ENCODE measurements around the gene CHRNG.

Gene CHRNG

GRCh38 chr2:232581725-232582124 is 42.2 kb downstream of the CHRNG start:
- no peak for DNase-seq

DNA sequence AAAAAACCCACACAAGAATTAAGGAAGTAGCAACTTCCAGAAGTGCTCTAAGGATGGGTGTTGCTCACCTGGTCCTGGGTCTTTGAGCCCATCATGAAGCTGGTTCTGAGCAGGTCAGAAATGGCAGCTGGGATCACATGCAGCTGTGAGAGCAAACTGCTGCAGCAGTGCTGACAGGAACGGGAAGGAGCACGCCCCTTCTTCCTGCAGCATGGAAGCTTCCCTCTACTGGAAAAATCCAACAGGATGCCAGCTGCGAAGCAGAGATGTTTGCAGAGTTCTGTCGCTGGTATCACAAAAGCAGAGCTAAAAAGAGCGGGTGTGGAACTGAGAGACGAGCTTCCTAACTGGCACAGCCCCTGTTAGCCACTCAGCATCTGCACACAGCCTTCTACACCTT is 44.7 kb downstream of the CHRNG start:
- DNase-seq = no peak

DNA sequence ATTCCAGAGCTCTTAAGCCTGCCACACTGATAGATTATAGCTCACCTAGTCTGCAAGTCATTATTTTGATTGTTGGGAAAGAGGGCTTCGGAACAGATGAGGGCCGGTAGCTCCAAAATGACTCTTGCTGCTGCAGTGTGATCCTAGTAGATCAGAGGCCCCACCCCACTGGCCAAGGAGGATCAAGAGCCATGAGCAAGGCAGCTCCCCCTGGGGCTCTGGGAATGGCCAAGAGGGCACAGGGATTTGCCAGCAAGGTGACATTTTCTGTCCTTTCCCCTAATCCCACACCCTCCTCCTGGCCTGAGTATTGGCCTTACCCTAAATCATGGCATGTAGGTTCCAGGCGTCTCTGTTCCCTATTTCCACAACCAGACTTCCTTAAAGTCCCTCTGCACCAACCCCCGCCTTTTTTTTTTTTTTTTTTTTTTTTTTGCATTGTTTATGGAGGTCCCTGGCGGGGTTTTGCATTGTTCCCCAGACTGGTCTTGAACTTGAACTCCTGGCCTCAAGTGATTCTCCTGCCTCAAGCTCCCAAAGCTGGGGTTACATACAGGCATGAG is 47.5 kb downstream of the CHRNG start:
- no peak for DNase-seq

GRCh38 chr2:232587512-232587911 is 48.0 kb downstream of the CHRNG start:
- DNase-seq = no peak

DNA sequence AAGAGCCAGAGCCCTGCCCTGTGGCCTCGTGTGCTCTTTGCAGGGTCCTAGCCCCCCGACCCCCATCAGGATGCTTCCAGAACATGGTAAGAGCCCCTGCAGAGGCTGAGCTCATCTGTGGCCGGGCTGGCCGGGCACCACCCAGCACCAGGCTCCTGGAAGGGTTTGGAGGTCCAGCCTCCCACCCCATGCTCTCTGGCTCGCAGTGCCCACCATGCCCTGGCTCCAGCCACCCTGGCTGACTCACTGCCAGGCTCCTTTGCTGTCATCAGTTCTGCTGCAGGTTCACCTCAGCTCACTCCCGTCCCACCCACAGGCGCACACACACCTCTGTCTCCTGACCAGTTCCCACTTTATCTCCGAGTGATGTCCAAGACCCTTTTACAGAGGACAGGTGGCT is 48.5 kb downstream of the CHRNG start:
- no peak for DNase-seq

- DNase-seq = no peak
Observed at GRCh38 chr2:232588680-232589585, 49.4 kb downstream of the CHRNG start.

DNA sequence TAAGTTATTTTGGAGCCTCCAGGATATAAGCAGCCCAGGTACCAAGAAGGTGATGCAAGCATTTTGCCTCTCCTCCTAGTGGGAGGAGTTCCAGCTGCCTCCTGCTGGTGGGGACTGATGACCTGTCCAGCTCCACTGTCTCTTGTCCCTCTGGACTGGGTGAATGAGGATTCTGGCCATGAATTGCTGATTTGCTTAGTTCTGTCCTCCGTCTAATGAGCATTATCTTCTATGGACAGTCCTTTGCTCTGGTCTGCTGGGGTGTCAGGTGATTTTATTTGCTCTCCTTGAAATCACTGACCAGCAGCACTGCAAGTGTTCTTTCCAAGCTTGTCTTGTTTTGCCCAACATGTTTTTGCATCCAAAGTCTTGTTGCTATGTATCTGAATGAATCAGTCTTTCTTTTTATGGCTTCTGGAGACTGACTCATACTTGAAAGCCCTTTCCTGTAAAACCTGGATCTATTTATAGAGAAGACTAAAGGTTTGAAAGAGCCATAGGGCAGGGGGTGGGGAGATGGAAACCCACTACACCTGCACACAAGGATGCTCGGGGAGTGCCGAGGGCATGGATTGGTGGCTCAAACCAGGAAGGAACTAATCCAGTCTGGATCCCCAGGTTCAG is 53.4 kb downstream of the CHRNG start:
- DNase-seq = no peak

DNA sequence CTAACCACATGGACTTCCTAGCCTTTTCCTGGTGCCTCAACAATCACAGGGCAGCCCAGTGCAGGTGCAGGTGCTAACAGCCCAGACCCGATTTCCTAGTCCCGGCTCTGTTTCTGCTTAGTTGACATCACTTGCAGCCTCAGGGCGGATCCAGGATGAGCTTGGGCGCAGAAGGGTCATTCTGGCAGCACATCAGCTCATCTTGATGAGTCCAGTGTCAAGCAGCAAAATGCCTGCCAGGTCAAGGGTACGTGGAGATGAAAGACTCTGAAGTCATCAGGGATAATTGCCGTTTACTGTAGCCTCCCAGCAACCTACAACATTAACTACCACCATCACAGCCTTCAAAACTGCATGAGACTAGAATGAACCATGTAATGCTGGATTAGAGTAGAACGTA is 54.5 kb downstream of the CHRNG start:
- no peak for DNase-seq

All from NCI-H2107 (cell line).